HG02588 (cell line): ENCODE results near the gene ZBTB24.
"Not testable (repeated sequence)": the region's sequence is repeated elsewhere in the genome, so short reads cannot be mapped to it uniquely, and the experiment has no call there.

Experiments
- ATAC-seq: cut with Tn5 transposase; IDR thresholded peaks from one replicate; pipeline ENCODE4 v1.9.1; 2021; ENCODE audit warnings: mild to moderate bottlenecking, moderate library complexity; ENCODE audit not compliant: unreplicated experiment

ZBTB24 gene

GRCh38 chr6:109482905-109483734 lies at the start of gene ZBTB24:
TSS of gene ZBTB24 (minus strand) at chr6:109483219. CDS start at chr6:109482026, 1,193 bp downstream.
- ATAC-seq, result peak; percentile 86

- no peak for ATAC-seq
Measured at GRCh38 chr6:109531446-109531845, 48.4 kb upstream of the ZBTB24 start.

GRCh38 chr6:109527989-109528388 lies 45.0 kb upstream of the ZBTB24 start:
- ATAC-seq, result no peak

GRCh38 chr6:109526905-109527628 lies 44.0 kb upstream of the ZBTB24 start:
- ATAC-seq, result no peak

DNA sequence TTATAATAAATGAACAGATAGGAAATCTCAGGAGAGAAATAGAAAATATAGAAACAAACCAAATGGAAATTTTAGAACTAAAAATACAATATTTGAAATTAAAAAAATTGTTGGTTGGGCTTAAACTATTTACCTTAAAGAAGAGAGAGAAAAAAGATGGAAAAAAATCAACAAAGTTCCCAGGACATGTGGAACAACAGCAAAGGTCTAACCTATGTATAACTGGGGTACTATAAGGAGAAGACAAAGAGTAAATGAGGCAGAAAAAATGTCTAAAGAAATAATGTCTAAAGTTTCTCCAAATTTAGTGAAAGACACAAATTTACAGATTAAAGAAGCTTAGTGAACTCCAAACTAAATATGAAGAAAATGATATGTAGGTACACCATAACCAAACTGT lies 41.1 kb upstream of the ZBTB24 start:
- ATAC-seq, result no peak

DNA sequence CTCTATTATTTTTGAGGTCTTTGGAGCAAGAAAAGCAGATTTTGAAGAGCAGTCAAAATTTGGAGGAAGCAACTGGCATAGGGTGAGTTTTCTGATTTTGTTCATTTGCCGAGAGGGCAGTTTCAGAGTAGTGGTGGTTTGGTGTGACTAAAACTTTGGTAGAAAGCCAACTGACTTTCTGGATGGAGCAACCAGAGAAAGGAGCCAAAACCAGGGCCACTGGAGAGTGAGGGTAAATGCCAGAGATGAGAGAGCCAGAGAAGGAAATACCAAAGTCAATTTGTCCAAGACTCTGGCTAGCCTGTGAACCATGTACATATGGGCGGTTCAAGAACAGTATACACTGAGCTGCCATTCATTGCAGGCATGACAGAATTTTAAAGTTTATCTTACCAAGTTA lies 40.5 kb upstream of the ZBTB24 start:
- ATAC-seq, result no peak

DNA sequence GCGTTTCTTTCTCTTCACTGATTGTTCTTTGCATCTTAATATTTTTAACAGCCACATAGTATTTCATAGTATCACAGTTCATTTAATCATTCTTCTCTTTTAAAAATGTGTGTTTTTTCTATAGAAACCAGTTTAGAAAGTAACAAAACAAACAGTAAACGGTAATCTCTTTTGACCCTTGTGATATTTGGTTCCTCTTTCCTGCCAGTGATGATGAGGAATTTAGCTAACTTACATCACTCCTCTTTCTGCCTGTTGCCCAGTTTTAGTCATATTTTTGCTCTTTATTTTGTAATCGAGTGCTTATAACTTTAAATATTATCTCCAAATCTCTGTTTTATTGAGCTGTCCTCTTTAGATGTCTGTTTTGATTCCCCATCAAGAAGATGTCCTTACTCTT lies 38.1 kb upstream of the ZBTB24 start:
- ATAC-seq, result no peak

DNA sequence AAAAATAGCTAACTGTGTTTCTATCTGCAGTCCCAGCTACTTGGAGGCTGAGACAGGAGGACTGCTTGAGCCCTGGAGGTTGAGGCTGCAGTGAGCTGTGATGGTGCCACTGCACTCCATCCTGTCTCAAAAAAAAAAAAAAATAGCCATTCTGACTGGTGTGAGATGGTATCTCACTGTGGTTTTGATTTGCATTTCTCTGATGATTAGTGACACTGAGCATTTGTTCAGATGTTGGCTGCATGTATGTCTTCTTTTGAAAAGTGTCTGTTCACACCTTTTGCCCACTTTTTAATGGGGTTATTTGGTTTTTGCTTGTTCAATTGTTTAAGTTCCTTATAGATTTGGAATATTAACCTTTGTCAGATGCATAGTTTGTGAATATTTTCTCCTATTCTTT lies 36.6 kb upstream of the ZBTB24 start:
- not testable (repeated sequence) for ATAC-seq

DNA sequence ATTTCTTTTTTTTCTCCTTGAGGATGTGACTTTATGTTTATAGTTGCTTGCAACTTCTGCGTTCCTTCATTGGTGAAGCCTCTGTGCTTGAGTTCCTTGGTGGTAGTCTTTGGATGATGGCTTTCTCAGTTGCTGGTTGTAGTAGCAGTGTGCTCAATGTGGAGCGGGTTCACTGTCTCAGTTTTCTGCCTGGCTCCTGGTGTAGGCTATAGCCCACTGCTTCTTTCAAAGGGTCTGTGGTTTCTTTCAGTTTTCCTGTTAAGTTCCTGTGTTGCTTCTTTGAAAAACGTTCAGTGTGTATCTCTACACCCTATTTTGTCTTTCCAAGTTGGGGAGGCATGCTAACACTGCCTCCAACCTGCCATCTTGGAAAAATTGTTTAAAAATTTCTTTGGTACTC lies 33.9 kb upstream of the ZBTB24 start:
- no peak for ATAC-seq

- no peak for ATAC-seq
Measured at GRCh38 chr6:109515781-109516409, 32.9 kb upstream of the ZBTB24 start.

GRCh38 chr6:109514946-109515345 lies 31.9 kb upstream of the ZBTB24 start:
- ATAC-seq, result no peak

- no peak for ATAC-seq
Measured at GRCh38 chr6:109513571-109514071, 30.6 kb upstream of the ZBTB24 start.

GRCh38 chr6:109512271-109512817 lies 29.3 kb upstream of the ZBTB24 start:
- ATAC-seq, result no peak

- no peak for ATAC-seq
Measured at GRCh38 chr6:109511832-109512231, 28.8 kb upstream of the ZBTB24 start.

- no peak for ATAC-seq
Measured at GRCh38 chr6:109510358-109510757, 27.3 kb upstream of the ZBTB24 start.

GRCh38 chr6:109508166-109508860 lies 25.3 kb upstream of the ZBTB24 start:
- no peak for ATAC-seq

DNA sequence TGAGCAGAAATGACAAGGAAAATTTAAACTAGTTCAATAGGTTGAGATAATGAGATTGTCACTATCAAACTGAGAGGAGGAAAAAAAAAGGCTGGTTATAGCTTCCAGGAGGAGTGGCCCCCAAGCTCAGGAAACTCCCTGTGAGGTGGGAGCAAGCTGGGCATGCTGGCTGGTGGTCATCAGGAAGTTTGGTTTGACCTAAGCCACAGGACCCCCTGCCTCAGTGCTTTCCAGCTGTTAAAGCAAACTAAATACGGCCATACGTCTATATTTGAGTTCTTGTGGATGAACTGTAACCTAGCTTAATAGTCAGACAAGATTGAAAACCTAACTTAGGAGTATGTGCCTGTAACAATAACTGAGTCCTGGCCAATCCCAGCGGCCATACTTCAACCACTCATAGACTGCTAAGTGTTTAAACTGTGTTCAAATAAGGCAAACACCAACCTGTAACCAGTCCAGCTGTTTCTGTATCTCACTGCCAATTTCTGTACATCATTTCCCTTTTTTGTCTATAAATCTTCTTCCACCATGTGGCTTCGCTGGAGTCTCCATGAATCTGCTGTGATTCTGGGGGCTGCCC lies 24.6 kb upstream of the ZBTB24 start:
- no peak for ATAC-seq

- no peak for ATAC-seq
Measured at GRCh38 chr6:109506841-109507240, 23.8 kb upstream of the ZBTB24 start.

DNA sequence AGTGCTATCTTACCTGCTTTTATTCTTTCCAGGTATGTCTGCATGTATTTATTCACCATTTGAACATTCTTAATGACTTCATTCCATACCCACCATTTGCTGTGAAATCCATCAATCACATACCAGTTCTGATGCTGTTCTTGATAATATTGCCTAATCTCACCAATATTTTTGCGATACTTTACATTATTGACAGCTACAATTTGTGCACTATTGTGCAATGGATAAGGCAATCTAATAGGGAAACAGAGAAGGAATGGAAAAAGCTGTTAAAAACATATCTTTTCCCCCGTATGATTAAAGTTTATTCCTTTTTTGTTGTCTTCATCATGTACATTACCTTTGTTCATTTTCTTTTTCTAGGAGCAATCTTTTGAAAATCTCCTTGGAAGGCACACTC lies 23.3 kb upstream of the ZBTB24 start:
- ATAC-seq, result no peak
